Panc1 (cell line): ENCODE measurements around the gene CYBRD1.

Source experiments
- SIN3A ChIP-seq: IDR thresholded peaks from 2 replicates; pipeline ENCODE4 v1.6.1; 2012; ENCODE audit warnings: low read depth, mild to moderate bottlenecking, low read length, moderate library complexity, borderline replicate concordance; ENCODE audit not compliant: insufficient read depth
- TF ChIP-seq, protein P1 (sequence below): fragments of 450-650 bp; IDR thresholded peaks from 2 replicates; pipeline ENCODE4 v1.5.1; 2017; ENCODE audit warnings: mild to moderate bottlenecking

DNA sequence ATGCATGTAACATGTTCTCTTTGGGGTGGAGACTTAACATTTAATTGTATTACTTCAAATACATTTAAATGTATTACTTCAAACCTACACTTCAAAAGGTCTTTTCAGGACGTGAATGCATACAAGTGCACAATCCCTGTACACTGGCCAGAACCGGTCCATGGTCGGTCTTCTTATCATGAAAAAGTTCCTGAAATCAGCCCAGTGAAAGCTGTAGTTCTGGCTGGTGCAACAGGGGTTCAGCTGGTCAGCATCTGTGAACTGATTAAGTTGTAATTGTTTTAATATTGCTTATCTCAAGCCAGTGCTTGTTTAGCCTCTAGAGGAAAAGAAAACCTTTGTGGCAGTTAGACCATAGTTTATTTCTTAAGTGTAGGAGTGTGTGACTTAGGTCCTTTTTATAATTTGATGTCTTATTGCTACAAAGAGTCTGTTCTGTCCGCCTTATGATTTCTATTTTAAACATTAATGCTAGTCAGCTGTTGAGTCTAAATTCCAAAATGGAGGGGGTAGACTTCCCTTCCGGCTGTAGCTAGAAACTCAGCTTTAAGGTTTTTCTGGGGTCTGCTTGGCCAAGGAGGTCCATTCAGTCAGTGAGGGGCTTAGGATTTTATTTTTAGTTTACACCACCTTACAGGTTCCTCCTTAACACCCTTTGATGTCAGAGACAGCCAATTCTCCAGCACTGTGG, 768 bp upstream of the CYBRD1 start:
- TF ChIP-seq, protein P1, sequence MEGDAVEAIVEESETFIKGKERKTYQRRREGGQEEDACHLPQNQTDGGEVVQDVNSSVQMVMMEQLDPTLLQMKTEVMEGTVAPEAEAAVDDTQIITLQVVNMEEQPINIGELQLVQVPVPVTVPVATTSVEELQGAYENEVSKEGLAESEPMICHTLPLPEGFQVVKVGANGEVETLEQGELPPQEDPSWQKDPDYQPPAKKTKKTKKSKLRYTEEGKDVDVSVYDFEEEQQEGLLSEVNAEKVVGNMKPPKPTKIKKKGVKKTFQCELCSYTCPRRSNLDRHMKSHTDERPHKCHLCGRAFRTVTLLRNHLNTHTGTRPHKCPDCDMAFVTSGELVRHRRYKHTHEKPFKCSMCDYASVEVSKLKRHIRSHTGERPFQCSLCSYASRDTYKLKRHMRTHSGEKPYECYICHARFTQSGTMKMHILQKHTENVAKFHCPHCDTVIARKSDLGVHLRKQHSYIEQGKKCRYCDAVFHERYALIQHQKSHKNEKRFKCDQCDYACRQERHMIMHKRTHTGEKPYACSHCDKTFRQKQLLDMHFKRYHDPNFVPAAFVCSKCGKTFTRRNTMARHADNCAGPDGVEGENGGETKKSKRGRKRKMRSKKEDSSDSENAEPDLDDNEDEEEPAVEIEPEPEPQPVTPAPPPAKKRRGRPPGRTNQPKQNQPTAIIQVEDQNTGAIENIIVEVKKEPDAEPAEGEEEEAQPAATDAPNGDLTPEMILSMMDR = no peak
- no peak for TF ChIP-seq SIN3A
